ENCODE data around the gene NAV2. TPM values are rescaled to one million over a fixed set of nuclear protein-coding genes. Genes with fewer than 3 reads are reported as not detected.

The NAV2 gene
- total RNA-seq, 1 experiment from 2014 or later = 46.3 TPM

DNA sequence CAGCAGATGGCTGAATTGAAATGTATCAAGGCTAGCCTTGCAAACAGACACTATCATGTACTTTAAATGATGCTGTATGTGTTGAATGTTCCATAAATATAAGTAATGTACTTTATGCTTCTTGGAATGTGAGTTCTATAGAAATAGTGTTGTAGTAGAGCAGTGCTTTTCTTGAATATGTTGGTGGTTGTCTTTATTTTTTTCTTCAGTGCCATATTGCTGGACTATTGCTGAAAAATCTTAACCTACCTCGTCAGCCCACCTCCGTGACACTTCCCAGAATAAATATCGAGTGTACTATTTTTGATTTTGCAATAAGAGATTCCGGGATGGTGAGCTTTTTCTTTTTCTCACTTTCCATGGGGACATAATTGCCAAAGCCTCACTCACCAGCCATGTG lies 153.9 kb downstream of the NAV2 start:
- Histone ChIP-seq H3T11ph (ENCODE audit: low read length) (no peak overlapping the region), H3K18ac (ENCODE audit: insufficient read length, low read depth, low read length) (no peak overlapping the region), H2BK20ac (ENCODE audit: low read depth, low read length, poor library complexity, severe bottlenecking) (no peak overlapping the region), H3K9me3 (ENCODE audit: control insufficient read depth, low read depth, low read length) (no peaks in the 10 kb centered on the region), H2BK120ac (ENCODE audit: low read depth, low read length, poor library complexity, severe bottlenecking) (no peak overlapping the region), H2AFZ (ENCODE audit: low read length) (no peak overlapping the region), H3K56ac (ENCODE audit: insufficient read length, low read depth, low read length) (no peak overlapping the region), H3K4ac (ENCODE audit: low read depth, low read length) (no peak overlapping the region), H2BK12ac (ENCODE audit: insufficient read length, low read depth, low read length) (no peak overlapping the region), H4K20me1 (ENCODE audit: control insufficient read depth, insufficient read depth, insufficient read length) (no peaks in the 10 kb centered on the region), H3K23ac (ENCODE audit: insufficient read length, low read depth, low read length) (no peak overlapping the region), H2BK15ac (ENCODE audit: low read depth, low read length) (no peak overlapping the region), H3K27ac (ENCODE audit: insufficient read length, low read depth, low read length) (no peak overlapping the region), H3K14ac (ENCODE audit: insufficient read depth, low read length) (no peak overlapping the region), H3K27me3 (ENCODE audit: insufficient read depth, low read length) (no peaks in the 10 kb centered on the region), H3K4me2 (ENCODE audit: insufficient read depth, insufficient read length, low read length) (no peak overlapping the region), H2BK5ac (ENCODE audit: insufficient read length, low read length) (no peak overlapping the region), H4K8ac (replicated peaks; ENCODE audit: insufficient read length, low read depth, low read length) (no peak overlapping the region), H2AK5ac (ENCODE audit: insufficient read length, low read length) (no peak overlapping the region), H3K4me1 (ENCODE audit: insufficient read depth, low read length) (peaks cover 15% of the 10 kb centered on the region), H4K91ac (ENCODE audit: insufficient read length, low read depth, low read length) (no peak overlapping the region), H3K79me1 (ENCODE audit: insufficient read depth, low read depth, low read length, poor library complexity, severe bottlenecking) (no peaks in the 10 kb centered on the region), H3K79me2 (ENCODE audit: insufficient read depth, low read length) (no peaks in the 10 kb centered on the region), H3K9ac (ENCODE audit: extremely low read depth, insufficient read length, low read length) (no peak overlapping the region), H3K23me2 (ENCODE audit: insufficient read length, low read depth, low read length, poor library complexity, severe bottlenecking) (no peaks in the 10 kb centered on the region), H4K5ac (ENCODE audit: insufficient read length, low read depth, low read length) (no peak overlapping the region)
- DNase-seq = no peak
- Mint-ChIP-seq H3K4me3 (no peak overlapping the region), H3K27ac (no peak overlapping the region), H3K27me3 (ENCODE audit: low read depth) (no peaks in the 10 kb centered on the region), H3K36me3 (ENCODE audit: insufficient read depth in 1 of 3, low read depth in 3 of 3) (peaks cover 4 to 6% (median 5%) of the 10 kb centered on the region in 3 experiments; a peak in 6 of 7 replicates), H3K9me3 (no peaks in the 10 kb centered on the region; a peak in 2 of 5 replicates), H3K4me1 (peaks cover 50 to 58% of the 10 kb centered on the region in 2 experiments)
- WGBS (ENCODE audit: extremely low coverage, insufficient read length, low lambda C conversion rate) = no CpG with 5 or more reads among the region's 4 CpGs
- TF ChIP-seq, protein P1, sequence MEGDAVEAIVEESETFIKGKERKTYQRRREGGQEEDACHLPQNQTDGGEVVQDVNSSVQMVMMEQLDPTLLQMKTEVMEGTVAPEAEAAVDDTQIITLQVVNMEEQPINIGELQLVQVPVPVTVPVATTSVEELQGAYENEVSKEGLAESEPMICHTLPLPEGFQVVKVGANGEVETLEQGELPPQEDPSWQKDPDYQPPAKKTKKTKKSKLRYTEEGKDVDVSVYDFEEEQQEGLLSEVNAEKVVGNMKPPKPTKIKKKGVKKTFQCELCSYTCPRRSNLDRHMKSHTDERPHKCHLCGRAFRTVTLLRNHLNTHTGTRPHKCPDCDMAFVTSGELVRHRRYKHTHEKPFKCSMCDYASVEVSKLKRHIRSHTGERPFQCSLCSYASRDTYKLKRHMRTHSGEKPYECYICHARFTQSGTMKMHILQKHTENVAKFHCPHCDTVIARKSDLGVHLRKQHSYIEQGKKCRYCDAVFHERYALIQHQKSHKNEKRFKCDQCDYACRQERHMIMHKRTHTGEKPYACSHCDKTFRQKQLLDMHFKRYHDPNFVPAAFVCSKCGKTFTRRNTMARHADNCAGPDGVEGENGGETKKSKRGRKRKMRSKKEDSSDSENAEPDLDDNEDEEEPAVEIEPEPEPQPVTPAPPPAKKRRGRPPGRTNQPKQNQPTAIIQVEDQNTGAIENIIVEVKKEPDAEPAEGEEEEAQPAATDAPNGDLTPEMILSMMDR (conservative IDR thresholded peaks at IDR 0.05) = no peak
